Measurements from ENCODE around the gene ITPRID1. TPM values are rescaled to one million over a fixed set of nuclear protein-coding genes. Genes with fewer than 3 reads are reported as not detected.

Gene ITPRID1
- total RNA-seq, 2 experiments from 2014 or later = not detected

DNA sequence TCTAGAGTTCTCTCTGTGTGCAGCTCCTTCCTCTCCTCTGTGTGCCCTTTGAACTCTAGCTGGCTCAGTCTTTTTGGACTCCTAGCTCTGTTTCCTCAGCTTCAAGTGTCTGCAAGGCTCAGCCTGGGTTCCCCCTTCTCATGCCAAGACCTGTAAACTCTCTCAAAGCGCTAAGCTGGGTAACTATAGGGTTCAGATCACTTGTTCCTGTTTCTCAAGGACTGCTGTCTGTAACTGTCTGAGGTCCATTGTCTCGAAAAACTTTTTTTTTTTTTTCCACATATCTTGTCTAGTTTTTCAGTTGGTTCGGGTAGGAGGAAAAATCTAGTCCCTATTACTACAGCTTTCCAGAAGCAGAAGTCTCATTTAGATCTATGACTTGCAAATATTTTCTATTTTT is 126.5 kb downstream of the ITPRID1 start:
- Mint-ChIP-seq H3K9me3 (no peaks in the 10 kb centered on the region), H3K36me3 (no peaks in the 10 kb centered on the region), H3K27me3 (no peaks in the 10 kb centered on the region), H3K4me1 (no peaks in the 10 kb centered on the region), H3K27ac (no peak overlapping the region), H3K4me3 (no peak overlapping the region)
- DNase-seq = no peak

DNA sequence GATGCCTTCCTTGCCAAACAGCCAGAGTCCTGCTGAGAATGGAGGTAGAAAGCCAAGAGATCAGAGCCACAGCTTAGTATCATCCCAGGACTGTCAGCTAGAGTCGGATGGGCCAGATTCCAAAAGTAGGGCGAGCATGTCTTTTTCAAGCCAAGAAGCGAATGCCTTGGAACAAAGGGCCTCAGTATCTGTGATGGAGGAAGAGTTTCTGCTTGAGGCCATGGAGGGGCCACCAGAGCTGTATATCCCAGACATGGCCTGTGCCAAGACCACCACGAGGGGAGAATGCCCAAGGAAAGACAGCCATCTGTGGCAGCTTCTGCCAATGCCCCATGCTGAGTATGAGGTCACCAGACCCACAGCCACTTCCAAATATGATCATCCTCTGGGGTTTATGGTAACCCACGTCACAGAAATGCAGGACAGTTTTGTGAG is 128.8 kb downstream of the ITPRID1 start:
- no peaks in the 10 kb centered on the region for H3K9me3 Mint-ChIP-seq
- H3K27ac Mint-ChIP-seq = no peak overlapping the region
- no peaks in the 10 kb centered on the region for H3K36me3 Mint-ChIP-seq
- DNase-seq = no peak
- H3K27me3 Mint-ChIP-seq = no peaks in the 10 kb centered on the region
- no peak overlapping the region for H3K4me3 Mint-ChIP-seq
- no peaks in the 10 kb centered on the region for H3K4me1 Mint-ChIP-seq

DNA sequence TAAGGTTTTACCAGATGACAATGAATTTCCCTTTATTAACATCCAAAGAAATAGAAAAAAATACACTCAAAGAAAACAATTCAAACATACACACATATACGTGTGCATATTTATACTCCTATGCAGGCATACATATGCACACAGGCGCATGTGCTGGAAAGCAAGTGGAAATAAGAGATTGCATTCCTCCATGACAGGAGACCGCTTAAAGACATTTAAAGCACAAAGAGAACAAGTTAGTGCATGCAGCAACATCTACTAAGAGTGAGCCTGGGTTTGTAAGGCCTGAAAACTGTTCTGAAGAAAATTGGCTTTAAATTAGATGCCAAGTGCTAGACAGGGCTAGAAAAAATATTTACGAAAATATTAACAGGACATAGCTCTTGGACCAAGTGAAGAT is 133.1 kb downstream of the ITPRID1 start:
- no peak for DNase-seq
- Mint-ChIP-seq H3K27ac (no peak overlapping the region), H3K4me1 (no peaks in the 10 kb centered on the region), H3K27me3 (no peaks in the 10 kb centered on the region), H3K36me3 (no peaks in the 10 kb centered on the region), H3K4me3 (no peak overlapping the region), H3K9me3 (no peaks in the 10 kb centered on the region)

DNA sequence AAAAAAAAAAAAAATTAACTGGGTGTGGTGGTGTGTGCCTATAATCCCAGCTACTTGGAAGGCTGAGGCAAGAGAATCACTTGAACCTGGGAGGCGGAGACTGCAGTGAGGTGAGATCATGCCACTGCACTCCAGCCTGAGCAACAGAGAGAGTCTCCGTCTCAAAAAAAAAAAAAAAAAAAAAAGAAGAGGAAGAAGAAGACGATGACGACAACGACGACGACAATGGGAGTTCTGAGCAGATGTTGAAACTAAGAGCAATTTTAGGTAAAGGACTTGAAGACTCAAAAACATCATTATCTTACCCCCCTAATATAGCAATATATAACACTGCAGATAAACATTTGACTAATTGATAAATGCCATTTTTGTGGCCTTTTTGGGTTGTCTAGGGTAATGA is 133.6 kb downstream of the ITPRID1 start:
- Mint-ChIP-seq H3K27me3 (no peaks in the 10 kb centered on the region), H3K4me1 (no peaks in the 10 kb centered on the region), H3K27ac (no peak overlapping the region), H3K4me3 (no peak overlapping the region), H3K9me3 (no peaks in the 10 kb centered on the region), H3K36me3 (no peaks in the 10 kb centered on the region)
- no peak for DNase-seq

DNA sequence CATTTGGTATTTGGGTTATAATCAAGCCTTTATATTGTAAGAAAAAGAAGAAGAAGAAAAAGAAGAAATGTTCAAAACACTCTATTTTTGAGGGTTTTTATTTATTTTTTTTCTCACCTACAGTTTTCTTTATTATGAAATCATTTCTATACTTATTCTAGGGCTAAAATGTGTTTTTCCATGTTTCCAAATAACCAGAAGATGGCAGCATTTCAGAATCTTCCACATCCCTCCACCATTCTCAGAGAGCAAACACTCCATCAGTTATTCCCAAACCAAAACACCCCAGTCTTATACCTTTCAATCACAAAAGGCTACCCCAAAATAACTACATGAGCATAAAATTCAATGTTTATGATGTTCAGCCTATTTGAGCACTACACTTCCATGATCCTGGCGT is 134.4 kb downstream of the ITPRID1 start:
- no peaks in the 10 kb centered on the region for H3K4me1 Mint-ChIP-seq
- no peak for DNase-seq
- no peaks in the 10 kb centered on the region for H3K36me3 Mint-ChIP-seq
- H3K9me3 Mint-ChIP-seq = no peaks in the 10 kb centered on the region
- no peak overlapping the region for H3K4me3 Mint-ChIP-seq
- H3K27ac Mint-ChIP-seq = no peak overlapping the region
- H3K27me3 Mint-ChIP-seq = no peaks in the 10 kb centered on the region

DNA sequence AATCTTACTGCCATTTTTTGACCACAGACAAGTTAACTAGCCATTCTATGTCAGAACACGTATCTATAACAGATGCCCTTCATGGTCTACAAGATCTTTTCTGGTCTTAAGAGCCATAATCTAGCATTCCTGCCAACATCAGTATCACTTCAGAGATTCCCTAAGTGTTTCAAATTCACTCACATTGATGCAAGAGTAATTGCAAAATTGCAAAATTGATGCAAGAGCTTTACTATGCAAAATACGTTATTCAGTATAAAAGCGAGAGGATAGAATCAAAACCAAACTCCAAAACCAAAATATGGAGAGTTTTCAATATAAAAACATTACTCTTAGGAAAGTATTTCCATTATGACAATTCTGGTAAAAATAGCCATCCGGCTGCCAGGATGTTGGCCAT is 135.0 kb downstream of the ITPRID1 start:
- H3K4me3 Mint-ChIP-seq = no peak overlapping the region
- H3K36me3 Mint-ChIP-seq = no peaks in the 10 kb centered on the region
- H3K9me3 Mint-ChIP-seq = no peaks in the 10 kb centered on the region
- no peaks in the 10 kb centered on the region for H3K4me1 Mint-ChIP-seq
- H3K27me3 Mint-ChIP-seq = no peaks in the 10 kb centered on the region
- no peak overlapping the region for H3K27ac Mint-ChIP-seq
- no peak for DNase-seq

DNA sequence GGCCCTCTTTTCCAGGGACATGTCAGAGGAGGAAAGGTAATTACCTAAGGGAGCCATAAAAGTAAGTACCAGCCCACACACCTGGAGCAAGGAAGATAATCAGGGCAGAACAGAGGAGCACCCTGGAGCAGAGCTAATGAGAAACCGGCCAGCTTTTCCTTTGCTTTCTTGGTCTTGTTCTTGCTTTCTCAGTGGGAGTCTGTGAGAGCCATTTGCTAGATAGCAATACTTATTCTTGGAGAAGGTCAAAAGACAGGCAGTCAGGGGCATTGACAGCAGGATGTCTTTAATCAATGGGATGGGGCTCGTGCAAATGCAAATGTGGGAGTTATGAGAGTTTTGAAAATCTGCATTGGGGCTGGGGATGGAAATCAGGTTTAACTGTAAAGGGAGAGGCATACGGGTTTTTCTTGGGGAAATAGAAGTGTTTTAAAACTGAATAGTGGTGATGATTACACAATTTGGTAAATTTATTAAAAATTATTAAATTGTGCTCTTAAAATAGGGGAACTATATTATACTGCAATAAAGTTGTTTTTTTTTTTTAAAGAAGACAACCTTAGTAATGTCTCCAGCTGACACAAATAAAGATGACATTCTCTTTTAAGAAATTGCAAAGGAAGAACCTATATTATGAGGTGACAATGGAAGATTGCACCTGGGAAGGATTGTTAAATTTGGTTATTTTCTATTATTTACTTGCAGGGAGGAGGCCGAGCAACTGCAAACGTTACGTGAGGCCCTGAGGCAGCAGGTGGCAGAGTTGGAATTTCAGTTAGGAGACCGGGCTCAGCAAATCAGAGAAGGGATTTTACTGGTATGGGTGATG is 137.6 kb downstream of the ITPRID1 start:
- H3K4me1 Mint-ChIP-seq = no peaks in the 10 kb centered on the region
- no peaks in the 10 kb centered on the region for H3K27me3 Mint-ChIP-seq
- no peak overlapping the region for H3K4me3 Mint-ChIP-seq
- no peak overlapping the region for H3K27ac Mint-ChIP-seq
- no peaks in the 10 kb centered on the region for H3K36me3 Mint-ChIP-seq
- no peak for DNase-seq
- no peaks in the 10 kb centered on the region for H3K9me3 Mint-ChIP-seq

DNA sequence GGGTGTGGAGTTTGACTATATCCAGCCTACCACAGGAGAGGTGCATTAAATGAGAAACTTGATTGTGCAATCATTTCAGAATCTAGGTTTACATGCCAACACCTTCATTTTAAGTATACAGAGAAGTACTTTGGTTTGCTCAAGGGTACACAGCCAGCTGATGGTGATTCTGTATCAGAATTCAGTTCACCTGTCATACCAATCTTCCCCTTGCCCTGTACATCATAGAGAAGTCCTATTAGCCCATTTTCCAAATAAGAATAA is 138.1 kb downstream of the ITPRID1 start:
- no peaks in the 10 kb centered on the region for H3K4me1 Mint-ChIP-seq
- no peaks in the 10 kb centered on the region for H3K9me3 Mint-ChIP-seq
- H3K36me3 Mint-ChIP-seq = no peaks in the 10 kb centered on the region
- H3K27me3 Mint-ChIP-seq = no peaks in the 10 kb centered on the region
- no peak for DNase-seq
- H3K27ac Mint-ChIP-seq = no peak overlapping the region
- no peak overlapping the region for H3K4me3 Mint-ChIP-seq

DNA sequence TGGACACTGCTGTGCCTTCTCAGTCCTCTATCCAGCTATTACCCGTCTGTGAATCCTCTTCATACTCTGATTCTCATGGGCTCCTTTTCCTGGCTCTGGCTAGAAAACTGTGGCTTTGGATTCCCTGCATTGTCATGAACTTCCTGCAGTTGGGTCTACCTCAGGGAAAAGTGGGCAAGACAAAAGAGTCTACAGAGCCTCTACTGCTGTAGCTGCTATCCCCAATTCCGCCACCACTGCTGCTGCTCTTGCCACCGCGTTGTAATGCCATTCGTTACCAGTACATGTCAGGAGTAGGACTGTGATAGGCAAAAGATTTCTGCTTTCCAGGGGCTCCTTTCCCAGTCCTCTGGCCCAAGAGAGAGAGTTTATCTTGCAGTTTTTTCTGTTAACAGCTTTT is 149.2 kb downstream of the ITPRID1 start:
- Mint-ChIP-seq H3K27me3 (no peaks in the 10 kb centered on the region), H3K27ac (no peak overlapping the region), H3K36me3 (no peaks in the 10 kb centered on the region), H3K4me3 (no peak overlapping the region), H3K4me1 (no peaks in the 10 kb centered on the region), H3K9me3 (peaks cover 2% of the 10 kb centered on the region)
- DNase-seq = no peak

DNA sequence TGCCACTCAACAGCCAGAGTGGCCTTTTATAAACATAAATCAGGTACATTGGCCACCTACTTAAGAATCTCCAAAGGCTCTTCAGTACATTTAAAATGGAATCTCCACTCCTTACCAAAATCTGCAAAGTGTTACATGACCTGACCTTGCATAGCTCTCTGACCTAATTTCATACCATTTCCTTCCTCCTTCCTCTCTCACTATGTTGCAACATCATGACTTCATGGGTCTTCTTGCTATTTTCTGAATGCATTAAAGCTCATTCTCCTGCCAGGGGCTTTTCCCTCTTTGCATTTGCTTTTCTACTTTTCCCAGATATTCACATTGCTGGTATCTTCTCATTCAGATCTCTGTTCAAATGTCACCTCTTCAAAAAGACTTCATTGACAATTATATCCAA is 151.0 kb downstream of the ITPRID1 start:
- peaks cover 2% of the 10 kb centered on the region for H3K9me3 Mint-ChIP-seq
- H3K27ac Mint-ChIP-seq = no peak overlapping the region
- no peaks in the 10 kb centered on the region for H3K36me3 Mint-ChIP-seq
- H3K4me1 Mint-ChIP-seq = no peaks in the 10 kb centered on the region
- H3K4me3 Mint-ChIP-seq = no peak overlapping the region
- DNase-seq = no peak
- H3K27me3 Mint-ChIP-seq = no peaks in the 10 kb centered on the region

DNA sequence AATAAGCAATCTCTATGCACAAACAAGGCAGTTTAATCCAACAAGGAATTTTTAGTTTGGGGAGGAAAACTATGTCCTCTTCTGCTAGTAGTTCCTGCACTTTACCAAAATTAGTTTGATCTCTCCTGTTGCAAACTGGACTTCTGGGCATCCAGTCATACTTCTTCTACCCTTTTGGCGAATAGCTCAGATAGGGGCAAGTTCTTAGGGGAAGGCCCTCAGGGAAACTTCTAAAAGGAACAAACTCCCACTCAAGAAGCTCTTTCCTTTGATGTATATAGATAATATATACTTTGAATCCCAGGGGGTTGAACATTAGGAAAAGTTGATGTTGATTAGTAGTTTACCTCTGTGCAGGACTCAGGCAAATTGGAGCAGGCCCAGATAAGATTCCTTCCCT is 151.7 kb downstream of the ITPRID1 start:
- no peaks in the 10 kb centered on the region for H3K27me3 Mint-ChIP-seq
- H3K27ac Mint-ChIP-seq = no peak overlapping the region
- peaks cover 2% of the 10 kb centered on the region for H3K9me3 Mint-ChIP-seq
- no peak for DNase-seq
- H3K36me3 Mint-ChIP-seq = no peaks in the 10 kb centered on the region
- no peak overlapping the region for H3K4me3 Mint-ChIP-seq
- no peaks in the 10 kb centered on the region for H3K4me1 Mint-ChIP-seq

DNA sequence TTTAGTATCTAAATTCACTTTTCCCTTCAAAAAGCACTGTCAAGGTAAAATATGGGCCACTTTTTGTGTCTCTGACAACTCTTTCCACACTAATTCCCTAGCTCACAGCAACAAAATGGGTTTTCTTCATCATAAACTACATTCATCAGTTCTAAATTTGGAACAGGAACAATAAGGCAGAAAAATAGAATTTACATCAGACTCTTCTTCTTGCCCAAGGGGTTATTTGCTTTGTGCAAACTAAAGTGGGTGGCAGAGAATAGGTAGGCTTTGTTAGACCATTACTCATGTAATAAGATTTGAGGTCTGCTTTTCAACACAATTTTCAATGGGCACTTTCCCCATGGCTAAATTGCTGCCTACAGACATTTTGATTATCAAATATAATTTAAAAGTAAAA is 155.6 kb downstream of the ITPRID1 start:
- Mint-ChIP-seq H3K36me3 (no peaks in the 10 kb centered on the region), H3K9me3 (no peaks in the 10 kb centered on the region), H3K27ac (no peak overlapping the region), H3K4me3 (no peak overlapping the region), H3K4me1 (no peaks in the 10 kb centered on the region), H3K27me3 (no peaks in the 10 kb centered on the region)
- no peak for DNase-seq

DNA sequence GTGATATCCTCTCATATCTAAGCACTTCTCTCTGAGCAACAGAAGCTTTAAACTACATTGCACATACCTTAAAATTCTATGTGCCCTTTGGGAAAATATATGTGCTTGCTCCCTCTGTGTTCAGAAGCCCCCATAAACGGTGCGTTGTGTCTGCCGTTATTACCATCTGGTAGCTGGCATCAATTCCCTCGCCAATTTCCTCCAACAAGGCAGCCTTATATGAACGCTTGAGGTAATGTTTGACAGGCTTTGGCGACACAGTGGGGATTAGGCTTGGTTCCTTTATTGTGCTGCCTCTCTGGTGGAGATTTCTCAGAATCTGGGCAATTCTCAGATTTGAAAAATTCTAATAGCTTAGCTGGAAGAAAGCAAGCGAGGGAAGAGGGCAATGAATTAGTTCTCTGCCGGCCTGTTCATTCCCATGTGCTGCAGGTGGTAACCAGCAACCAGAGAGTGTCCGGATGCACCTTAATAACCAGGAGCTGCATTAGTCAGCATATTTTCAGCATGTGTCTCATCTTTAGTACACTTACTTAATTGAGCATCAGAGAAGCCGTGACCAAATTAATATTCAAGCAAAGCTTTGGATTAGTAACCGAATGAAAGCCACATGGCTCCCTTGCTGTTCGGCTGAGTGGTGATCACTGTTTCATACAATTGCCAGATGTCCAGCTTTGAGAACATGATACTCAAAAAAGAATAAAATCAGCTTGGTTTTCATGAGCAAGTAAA is 165.8 kb downstream of the ITPRID1 start:
- DNase-seq = no peak
- no peak overlapping the region for H3K27ac Mint-ChIP-seq
- H3K9me3 Mint-ChIP-seq = no peaks in the 10 kb centered on the region
- no peaks in the 10 kb centered on the region for H3K36me3 Mint-ChIP-seq
- no peaks in the 10 kb centered on the region for H3K27me3 Mint-ChIP-seq
- H3K4me3 Mint-ChIP-seq = no peak overlapping the region
- no peaks in the 10 kb centered on the region for H3K4me1 Mint-ChIP-seq

DNA sequence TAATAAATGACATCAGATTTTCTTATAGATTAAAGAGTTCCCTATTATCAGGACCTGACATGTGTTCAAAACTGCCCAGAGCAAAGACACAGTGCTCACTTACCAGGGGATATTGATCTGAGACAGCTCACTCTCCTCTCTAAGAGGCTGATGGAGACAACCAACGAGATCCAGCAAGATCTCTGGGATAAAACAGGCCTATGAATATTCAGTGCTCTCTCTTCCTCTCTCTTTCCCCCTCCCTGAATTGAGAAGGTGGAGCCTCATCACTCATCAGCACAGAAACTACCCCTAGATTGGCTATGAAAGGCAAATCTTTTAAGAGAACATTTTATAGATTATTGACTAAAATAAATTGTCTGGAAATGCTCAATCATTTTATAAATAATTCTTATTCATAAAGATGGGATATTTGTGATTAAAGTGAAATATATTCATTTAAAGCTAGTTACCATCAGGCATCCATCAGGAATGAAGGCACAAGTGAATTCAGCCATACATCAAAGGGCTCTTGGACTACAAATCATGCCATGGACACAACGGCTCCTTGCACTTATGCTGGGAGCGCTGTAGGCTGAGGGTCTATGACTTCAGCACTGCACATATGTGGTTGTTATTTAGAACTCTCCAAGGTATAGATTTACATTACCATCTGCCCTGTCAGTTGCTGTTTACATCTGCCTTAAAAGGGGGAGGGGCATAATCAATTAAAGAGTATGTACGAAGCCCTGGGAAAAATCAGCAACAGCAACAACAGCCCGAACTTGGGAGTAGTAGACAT is 169.7 kb downstream of the ITPRID1 start:
- no peak overlapping the region for H3K27ac Mint-ChIP-seq
- H3K4me1 Mint-ChIP-seq = no peaks in the 10 kb centered on the region
- no peak for DNase-seq
- H3K36me3 Mint-ChIP-seq = no peaks in the 10 kb centered on the region
- no peaks in the 10 kb centered on the region for H3K9me3 Mint-ChIP-seq
- no peak overlapping the region for H3K4me3 Mint-ChIP-seq
- H3K27me3 Mint-ChIP-seq = no peaks in the 10 kb centered on the region

DNA sequence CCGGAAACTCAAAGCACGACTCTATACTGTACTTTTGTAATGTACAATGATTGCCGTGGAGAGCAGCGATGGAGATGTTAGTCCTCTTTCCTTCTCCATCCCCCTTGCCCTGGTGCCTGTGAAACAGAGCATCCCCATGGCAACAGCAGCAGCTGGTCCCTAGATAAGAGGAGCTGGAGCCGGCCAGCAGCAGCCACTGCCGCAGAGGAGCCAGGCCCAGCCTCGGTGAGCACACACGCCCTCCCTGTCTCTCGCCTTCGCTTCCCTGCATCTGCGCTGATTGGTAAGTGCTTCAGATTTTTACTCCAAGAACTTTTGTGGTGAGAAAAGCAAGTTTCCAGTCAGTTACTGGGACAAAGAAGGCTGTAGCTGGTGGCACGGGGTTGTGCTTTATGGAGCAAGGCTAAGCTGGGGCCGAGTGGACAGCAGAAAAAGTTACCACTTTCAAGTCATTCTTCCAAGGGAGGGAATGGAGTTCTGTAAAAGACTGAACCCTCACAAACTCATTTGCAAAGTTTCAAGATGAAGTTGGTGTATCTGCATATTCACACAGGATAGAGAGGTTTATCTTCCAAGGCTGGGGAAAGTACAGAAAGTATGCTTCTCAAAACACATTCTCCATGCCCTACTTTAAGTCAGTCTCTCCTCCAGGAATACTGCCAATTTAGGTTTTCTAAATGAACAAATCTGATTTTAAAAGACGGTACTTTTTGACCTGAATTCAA is 173.3 kb downstream of the ITPRID1 start, which contains the start of gene PPP1R17:
PPP1R17 (plus strand) TSS at position 192 of the 725 bp plus-strand sequence. CDS start 5,227 bp downstream, outside the sequence.
- H3K27ac Mint-ChIP-seq = no peak within 1 kb of the TSS
- no peaks in the 10 kb centered on the region for H3K4me1 Mint-ChIP-seq
- H3K9me3 Mint-ChIP-seq = no peaks in the 10 kb centered on the region
- no peak for DNase-seq
- H3K27me3 Mint-ChIP-seq = no peaks in the 10 kb centered on the region
- H3K4me3 Mint-ChIP-seq = no peak within 1 kb of the TSS
- H3K36me3 Mint-ChIP-seq = no peaks in the 10 kb centered on the region

Measured in activated naive CD8-positive, alpha-beta T cell treated with anti-CD3 and anti-CD28 coated beads for 36 hours (primary cell).